GM19239 (cell line): Measurements from ENCODE around the gene PDCD1LG2.
"Not testable (repeated sequence)": the region's sequence is repeated elsewhere in the genome, so short reads cannot be mapped to it uniquely, and the experiment has no call there.

ENCODE experiments used
- DNase-seq: peaks from one replicate; pipeline ENCODE4 v3.0.0; 2011; ENCODE audit warnings: low spot score; ENCODE audit not compliant: insufficient read length
- FAIRE-seq: peaks from 2 replicates; lab custom pipeline; 2011; peaks lifted over from hg19 to GRCh38; lab: Jason Lieb, UNC

Gene PDCD1LG2

DNA sequence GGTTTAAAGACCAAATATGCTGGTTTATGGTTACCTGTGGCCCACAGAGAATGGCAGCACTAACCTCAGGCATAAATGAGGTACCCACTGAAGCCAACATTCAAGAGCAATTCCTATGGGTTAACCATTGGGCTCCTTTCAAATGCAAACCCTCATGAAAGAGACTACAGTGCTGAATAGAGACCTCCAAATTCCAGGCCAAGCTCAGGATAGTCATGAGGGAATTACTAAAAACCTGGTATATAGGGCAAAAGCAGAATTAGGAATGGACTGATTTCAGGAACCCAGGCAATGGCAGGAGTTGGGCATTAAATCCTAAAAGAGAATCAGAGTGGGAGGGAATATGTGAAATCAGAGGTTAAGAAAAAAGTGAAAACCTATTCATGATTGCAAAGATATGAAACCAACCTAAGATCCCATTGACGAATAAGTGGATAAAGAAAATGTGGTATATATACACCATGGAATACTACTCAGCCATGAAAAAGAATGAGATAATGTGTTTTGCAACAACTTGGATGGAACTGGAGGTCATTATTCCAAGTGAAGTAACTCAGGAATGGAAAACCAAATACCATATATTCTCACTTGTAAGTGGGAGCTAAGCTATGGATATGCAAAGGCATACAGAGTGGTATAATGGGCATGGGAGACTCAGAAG is 51.6 kb downstream of the PDCD1LG2 start:
- DNase-seq (no peak), FAIRE-seq (peak; percentile 66)

DNA sequence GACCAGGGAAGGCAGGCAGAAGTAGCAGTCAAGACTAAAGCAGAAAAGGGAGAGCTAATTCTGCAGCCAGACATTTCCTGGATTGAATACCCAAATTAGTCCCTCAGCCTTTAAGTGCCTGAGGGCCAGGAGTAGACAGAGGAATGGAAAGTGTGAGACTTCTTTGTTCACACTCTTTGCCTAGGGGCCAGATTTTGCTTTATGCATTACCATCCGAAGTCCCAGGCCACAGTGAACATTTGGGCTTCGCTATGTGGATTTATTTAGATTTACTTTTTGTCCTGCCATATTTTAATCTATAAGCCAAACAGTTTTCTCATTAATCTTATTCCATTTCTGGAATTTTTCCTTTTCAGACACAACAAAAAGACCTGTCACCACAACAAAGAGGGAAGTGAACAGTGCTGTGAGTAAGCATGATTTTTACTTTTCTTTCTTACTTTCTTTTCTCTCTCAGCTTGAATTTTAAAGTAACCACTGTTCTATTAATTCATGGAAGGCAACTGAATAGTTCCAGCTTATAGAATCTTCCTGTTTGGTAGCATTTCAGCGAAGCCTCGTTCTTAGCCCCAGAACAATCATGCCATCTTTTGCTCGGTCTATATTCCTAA is 52.6 kb downstream of the PDCD1LG2 start:
- DNase-seq (no peak), FAIRE-seq (peak; percentile 85)

DNA sequence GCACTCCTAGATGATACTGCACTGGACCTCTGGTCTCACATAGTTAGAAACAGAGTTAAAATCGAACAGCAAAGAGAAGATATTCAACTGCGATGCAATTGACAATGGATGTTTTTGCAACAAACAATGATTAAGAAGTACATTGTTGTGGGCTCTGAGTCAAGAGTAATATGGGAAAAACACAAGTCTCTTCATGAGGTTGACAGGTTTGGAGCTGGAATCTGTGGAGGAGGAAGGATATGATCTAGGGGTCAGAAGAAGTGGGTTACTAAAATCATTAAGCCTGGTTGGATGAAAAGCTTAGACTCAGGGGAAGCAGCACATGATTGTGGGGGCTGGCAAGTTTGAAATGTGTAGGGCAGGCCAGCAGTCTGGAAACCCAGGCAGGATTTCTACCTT is 53.1 kb downstream of the PDCD1LG2 start:
- FAIRE-seq (peak; percentile 74), DNase-seq (no peak)

DNA sequence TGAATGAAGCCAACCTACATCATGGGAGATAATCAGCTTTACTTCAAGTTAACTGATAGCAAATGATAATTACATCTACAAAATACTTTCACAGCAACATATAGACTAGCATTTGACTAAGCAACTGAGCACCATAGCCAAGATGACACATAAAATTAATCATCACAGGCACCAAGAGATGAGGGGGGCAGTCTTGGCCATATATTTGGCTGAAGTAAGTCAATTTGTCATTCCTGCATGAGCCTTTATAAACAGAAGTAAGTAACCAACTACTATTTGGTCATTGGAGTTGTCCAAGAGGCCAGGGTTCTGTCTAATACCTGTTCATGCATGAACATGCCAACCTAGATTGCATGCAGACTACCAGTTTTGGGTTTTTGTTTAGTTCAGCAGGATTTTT is 53.6 kb downstream of the PDCD1LG2 start:
- FAIRE-seq (peak; percentile 73), DNase-seq (no peak)

DNA sequence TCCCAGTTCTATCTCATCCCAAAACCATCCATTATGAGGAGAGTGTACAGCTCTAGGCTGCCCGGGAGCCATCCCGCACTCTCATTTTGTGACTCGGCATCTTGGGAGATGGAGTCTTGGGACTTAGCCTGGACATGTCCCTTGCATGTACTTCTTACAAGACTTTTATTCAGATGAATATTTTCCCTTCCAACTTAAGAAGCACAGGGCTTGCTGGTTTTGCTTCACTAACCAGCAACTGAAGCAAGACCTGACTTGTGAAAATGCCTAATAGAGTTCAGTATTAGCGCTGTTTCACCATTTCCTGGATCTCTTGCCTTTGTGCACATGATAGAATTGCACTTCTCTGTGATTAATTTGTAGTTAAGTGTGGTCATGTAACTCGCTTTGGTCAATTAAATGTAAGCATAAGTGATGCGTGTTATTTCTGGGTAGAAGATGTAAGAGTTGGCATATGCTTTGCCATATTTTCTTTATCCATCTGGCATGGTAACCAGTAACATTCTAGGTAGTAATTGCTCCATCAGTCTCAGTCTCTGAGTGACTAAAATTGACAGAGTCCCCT is 55.8 kb downstream of the PDCD1LG2 start:
- DNase-seq: no peak

DNA sequence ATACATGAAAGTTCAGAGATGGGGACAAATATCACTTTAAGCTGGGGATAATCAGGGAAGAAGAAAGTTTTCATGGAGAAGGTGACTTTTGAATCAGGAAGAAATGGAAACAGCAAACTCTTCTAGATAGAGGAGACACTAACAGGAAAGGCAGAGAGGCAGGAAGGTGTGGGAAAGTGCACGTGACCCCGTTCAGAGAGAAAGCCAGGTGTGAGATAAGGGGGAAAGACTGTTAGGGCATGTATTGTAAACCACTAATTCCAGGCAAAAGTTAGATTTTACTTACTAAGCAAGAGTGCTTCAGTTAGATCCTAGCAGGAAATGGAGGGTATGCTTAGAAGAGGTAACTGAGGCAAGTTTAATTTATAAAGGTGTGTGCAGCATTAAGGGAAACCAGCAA is 58.5 kb downstream of the PDCD1LG2 start:
- peak; percentile 76 for FAIRE-seq
- DNase-seq: no peak

More for the DNA sequence above, 55.8 kb downstream of the PDCD1LG2 start:
- peak; percentile 99 for FAIRE-seq

DNA sequence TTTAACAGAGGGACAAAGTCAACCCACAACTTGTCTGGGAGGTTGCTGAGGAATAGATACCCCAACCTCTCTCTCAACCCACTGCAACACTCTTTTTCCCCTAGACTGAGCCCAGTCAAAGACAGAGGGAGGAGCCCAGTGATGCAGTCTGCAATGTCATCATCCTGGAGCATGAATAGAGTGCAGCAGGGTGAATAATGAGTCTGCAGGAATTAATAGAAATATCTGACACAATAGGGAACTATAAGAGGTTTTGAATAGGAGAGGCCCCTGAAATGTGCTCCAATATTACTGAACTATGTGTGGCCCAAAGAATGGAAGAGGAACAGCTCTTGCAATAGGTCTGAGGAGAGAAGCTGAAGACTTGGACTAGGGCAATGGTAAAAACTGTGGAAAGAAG is 59.1 kb downstream of the PDCD1LG2 start:
- FAIRE-seq (no peak), DNase-seq (no peak)

DNA sequence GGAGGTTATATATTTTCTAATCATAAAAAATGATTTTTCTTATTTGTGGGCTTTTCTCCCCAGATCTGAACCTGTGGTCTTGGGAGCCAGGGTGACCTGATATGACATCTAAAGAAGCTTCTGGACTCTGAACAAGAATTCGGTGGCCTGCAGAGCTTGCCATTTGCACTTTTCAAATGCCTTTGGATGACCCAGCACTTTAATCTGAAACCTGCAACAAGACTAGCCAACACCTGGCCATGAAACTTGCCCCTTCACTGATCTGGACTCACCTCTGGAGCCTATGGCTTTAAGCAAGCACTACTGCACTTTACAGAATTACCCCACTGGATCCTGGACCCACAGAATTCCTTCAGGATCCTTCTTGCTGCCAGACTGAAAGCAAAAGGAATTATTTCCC is 59.6 kb downstream of the PDCD1LG2 start:
- FAIRE-seq: peak; percentile 81
- no peak for DNase-seq

DNA sequence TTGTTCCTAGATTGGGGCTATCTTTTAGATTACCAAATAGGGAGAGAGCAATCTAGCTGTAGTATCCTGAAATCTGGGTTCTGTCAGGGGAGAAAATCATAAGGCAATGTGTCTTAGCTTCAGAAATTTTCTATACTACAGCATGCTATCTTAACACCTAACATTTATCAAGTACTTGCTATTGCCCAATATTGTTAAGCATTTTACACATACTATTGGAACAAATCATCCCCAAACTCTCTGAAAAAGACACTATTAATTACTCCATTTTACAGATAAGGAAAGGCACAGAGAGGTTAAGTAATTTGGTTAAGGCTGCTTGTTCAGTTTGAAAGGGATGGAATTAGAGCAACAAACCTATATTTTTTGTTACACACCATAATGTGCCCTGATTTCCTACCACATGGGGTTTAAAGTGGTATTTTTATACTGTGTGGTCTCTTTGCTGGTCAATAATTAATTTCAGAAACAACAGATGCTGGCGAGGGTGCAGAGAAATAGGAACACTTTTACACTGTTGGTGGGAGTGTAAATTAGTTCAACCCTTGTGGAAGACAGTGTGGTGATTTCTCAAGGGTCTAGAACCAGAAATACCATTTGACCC is 61.4 kb downstream of the PDCD1LG2 start:
- DNase-seq: no peak
- peak; percentile 87 for FAIRE-seq

DNA sequence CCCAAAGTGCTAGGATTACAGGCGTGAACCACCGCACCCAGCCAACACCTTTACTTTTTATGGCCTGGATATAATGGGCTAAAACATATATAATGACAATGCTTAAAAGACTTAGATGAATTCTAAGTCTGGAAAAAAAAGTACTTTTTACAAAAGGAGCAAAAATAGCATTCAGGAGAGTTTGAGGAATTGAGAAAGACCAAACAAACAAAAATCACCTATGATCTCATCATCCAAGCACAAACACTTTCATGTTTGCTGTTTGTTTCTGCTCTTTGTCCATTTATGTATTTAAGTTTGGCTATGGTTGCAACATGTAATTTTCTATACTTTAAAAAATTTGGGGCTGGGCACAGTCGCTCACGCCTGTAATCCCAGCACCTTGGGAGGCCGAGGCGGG is 63.8 kb downstream of the PDCD1LG2 start:
- no peak for FAIRE-seq
- DNase-seq: no peak

DNA sequence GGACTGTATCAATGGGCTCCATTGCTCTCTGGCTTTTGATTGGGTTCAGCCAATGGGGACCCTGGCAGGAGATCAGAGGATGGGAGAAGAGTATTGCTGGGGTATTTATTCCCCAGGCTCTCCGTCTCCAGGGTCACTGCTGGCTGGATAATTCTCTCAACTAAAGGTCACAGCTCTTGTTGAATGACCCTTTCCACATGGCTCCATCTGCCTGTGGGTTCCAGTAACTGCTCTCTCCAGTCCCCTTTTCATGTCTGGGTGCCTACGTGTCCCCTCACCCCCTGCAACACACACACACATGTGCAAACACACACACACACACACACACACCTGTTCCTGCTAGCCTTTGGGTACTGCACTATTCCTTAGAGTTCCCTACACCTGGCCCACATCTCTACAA is 64.7 kb downstream of the PDCD1LG2 start:
- FAIRE-seq (peak; percentile 86), DNase-seq (no peak)

DNA sequence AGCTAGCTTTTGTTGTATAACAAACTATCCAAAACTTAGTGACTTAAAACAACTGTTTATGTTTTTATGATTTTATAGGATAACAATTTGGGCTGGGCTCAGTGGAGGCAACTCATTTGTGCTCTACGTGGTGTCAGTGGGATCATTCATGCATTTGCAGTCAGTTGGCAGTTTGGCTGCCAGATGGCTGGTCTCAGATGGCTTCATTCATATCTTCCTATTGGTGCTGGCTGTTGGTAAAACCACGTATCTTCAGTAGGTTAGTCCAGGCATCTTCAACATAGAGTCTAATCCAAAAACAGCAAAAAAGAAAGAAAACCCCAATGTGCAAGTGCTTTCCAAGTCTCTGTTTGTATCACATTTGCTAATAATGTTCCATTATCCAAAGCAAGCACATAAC is 66.9 kb downstream of the PDCD1LG2 start:
- FAIRE-seq (no peak), DNase-seq (no peak)

DNA sequence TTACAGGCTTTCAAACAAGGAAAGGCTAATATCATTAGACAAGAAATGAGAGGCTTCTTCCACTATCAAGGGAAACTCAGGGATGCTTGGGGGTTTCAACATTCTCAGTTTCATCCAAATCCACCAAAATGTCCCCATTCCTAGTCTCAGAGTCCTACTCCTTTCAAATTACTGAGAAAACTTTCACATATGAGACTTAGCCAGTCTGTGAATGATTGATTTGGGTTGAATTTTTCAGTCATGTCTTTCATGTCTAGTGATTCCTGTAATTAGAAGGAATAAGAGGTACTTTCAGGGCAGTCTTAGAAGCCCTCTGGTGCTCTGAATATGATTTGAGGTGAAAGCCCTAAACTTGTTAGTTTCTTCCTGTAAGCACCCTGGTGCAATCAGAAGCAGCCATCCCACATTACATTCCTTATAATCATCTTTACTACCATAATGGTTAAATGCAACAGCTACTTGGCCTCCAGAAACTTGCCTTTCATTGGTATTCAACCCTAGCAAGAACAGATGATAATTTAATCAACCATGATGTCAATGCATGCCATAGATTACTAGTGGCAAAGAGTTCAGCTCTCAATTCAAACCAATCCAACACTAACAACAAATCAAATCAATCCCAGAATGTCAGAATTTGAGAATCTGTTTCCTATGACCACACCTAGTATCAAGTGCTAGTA is 67.8 kb downstream of the PDCD1LG2 start:
- no peak for FAIRE-seq

DNA sequence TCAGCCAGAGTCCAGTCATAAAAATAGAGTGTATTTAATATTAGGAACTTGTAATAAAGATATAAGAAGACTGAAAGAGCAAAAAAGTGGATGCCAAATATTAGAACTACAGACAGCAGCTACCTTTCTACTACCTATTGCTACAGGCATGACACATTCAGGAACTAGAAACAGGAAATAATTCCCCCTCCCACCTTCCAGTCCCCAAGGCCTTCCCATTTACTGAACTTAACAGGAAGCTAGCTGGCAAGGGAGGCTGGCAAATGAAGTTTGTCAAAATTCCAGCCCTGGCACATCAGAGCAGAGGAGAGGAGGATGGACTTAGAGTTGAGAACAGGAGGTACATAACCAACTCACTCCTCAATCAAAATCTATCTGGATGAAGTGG is 68.4 kb downstream of the PDCD1LG2 start:
- FAIRE-seq (no peak), DNase-seq (no peak)

More for the DNA sequence above, 67.8 kb downstream of the PDCD1LG2 start:
- no peak for DNase-seq

DNA sequence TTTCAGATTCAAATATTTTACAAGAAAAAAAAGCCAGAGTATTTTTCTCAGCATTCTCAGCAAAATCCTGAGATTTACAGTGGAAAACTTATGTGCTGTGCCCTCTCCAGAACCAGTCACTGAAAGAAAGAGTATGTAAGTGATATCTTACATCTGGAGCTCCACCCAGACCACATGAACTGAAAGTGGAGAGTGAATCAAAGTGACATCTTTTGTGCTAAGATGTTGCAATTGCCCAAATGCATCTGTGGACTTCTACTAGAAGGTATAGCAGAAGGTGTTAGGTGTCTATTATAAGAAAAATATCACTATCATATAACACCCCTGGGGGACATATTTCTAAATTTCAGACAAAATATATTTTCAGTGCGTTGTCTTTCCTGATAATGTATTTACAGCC is 69.5 kb downstream of the PDCD1LG2 start:
- DNase-seq: no peak
- peak; percentile 87 for FAIRE-seq

DNA sequence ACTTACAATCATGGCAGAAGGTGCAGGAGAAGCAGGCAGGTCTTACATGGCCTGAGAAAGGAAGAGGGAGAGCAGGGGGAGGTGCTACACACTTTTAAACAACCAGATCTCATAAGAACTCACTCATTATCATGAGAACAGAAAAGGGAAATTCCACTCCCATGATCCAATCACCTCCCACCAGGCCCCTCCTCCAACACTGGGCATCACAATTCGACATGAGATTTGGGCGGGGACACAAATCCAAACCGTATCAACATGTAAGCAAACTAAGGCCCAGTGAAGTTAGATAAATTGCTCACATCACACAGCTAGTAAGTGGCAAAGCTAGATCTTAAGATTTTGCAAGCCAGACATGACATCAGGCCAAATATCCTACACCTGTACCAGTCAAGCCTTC is 70.3 kb downstream of the PDCD1LG2 start:
- DNase-seq: no peak
- peak; percentile 52 for FAIRE-seq

DNA sequence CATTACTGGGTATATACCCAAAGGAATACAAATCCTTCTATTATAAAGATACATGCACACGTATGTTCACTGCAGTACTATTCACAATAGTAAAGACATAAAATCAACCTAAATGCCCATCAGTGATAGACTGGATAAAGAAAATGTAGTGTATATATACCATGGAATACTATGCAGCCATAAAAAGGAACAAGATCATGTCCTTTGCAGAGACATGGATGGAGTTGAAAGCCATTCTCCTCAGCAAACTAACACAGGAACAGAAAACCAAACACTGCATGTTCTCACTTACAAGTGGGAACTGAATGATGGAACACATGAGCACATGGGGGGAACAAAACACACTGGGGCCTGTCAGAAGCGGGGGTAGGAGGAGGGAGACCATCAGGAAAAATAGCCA is 71.4 kb downstream of the PDCD1LG2 start:
- peak; percentile 4 for FAIRE-seq
- not testable (repeated sequence) for DNase-seq

DNA sequence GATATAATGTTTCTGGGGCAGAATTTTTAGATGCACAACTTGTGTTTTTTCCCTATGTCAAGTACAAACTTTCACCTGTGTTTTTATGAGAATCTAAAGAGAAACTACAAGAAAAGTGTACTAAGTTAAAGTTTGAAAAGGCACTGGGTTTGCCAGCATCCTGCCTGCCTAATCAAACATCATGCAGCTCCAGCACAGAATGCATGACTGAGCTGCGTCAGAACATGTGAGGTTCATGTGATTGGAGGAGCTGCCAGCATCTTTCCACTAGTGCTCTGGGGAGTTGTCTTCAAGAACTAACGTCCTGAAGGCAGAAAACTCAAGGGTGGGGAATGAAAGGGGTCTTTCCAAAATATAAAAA is 72.5 kb downstream of the PDCD1LG2 start:
- DNase-seq: no peak
- peak; percentile 94 for FAIRE-seq

DNA sequence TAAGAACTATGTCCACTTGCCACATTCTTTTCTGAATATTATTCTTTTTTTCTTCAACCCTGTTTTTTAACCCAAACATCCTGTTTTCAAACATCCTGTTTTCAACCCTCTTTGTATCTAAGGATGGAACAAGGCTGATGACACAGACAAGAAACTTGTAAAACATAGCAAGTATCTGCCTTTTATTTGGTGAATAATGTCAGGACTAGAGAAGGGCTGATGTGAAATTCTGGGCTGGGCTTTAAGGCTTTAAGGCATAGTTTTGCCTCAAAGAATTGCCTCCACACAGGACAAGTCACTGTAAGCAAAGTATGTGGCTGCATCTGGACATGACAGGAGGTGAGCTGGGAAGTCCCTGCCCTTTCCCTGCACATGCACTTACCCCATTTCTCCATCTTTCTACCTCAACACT is 76.1 kb downstream of the PDCD1LG2 start:
- no peak for FAIRE-seq
- DNase-seq: no peak

DNA sequence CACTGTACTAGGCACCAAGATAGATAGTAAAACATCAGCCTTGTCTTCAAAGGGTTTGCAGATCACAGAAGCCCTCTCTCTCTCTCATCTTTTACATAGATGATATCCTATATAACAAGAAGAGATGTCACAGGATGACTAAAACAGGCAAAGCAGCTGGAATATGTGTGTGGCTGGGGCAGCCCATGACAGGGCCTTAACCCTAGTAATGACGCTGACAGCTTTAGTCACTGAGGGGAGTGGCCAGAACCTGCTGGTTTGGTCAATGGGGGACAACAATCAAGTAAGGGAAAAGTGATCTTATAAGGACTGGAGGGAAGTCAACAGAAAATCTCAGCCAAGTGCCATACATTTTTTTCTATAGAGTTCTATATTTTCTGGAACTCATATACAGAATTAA is 76.7 kb downstream of the PDCD1LG2 start:
- peak; percentile 95 for FAIRE-seq
- DNase-seq: no peak

DNA sequence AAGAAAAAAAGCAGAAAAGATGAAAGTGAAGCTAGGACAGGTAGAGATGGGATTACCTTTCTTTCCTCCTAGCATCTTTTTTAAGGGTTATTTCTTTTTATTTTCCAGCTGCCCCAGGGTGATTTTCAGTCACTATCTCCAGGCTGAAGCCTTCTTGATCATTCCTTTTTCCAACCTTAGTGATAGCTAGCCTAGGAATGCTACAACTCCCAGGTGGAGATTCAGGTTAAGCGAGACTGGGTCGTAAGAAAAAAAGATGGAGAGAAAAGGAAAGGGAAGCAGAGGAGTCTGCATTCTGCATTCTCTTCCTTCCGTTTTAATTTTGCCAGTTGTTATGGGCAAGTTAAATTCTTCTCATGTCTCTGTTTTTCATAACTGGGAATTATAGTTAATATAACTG is 81.9 kb downstream of the PDCD1LG2 start:
- DNase-seq (no peak), FAIRE-seq (peak; percentile 31)
